OCI-LY7 (cell line): ENCODE measurements around the gene EXOSC10.

Experiments used
- CTCF ChIP-seq: fragments of 200-600 bp; sonication (generic); conservative IDR thresholded peaks from 2 replicates; pipeline ENCODE4 v1.5.1; 2014; ENCODE audit warnings: mild to moderate bottlenecking, antibody characterized with exemption, low read length, moderate library complexity, mixed read lengths
- EZH2phosphoT487 ChIP-seq: fragments of 200-600 bp; sonication (generic); IDR thresholded peaks from 2 replicates; pipeline ENCODE4 v1.6.1; 2018; ENCODE audit warnings: low read depth, borderline replicate concordance, mild to moderate bottlenecking, mixed run types, antibody characterized with exemption, low read length, moderate library complexity, mixed read lengths

- TF ChIP-seq CTCF (peak; percentile 65), EZH2phosphoT487 (no peak)
Measured at GRCh38 chr1:11072216-11072917, 27.3 kb downstream of the EXOSC10 start.
